ENCODE results near the gene SAMMSON. TPM values are rescaled to one million over a fixed set of nuclear protein-coding genes. Genes with fewer than 3 reads are reported as not detected.

Gene SAMMSON
- total RNA-seq, 5 donors from 2014 or later (not counting 1 experiment from before 2014, with no cell fraction given), result not detected

- no peak overlapping the region for H3K27ac Mint-ChIP-seq
Observed at GRCh38 chr3:70108546-70108945, 109.0 kb downstream of the SAMMSON start.

GRCh38 chr3:70110066-70110465 is 110.5 kb downstream of the SAMMSON start:
- ChIA-PET POLR2A (no interaction called here), CTCF (no interaction called here)
- H3K4me3 ChIP-seq (ENCODE audit: control insufficient read depth in 1 of 2, extremely low read depth in 1 of 2, low read length in 1 of 2), result no peak overlapping the region
- Mint-ChIP-seq H3K4me3 (no peak overlapping the region), H3K9me3 (no peaks in the 10 kb centered on the region), H3K36me3 (no peaks in the 10 kb centered on the region), H3K27ac (no peak overlapping the region), H3K27me3 (peaks cover 0 to 35% of the 10 kb centered on the region in 2 donors), H3K4me1 (no peaks in the 10 kb centered on the region)
- no peak for ATAC-seq (replicated peaks in 1 of 4)
- no peaks in the 10 kb centered on the region for H3K27me3 ChIP-seq (replicated peaks in 1 of 2; ENCODE audit: control insufficient read depth in 2 of 2, extremely low read depth in 1 of 2, insufficient read depth in 2 of 2, low read length in 1 of 2)
- DNase-seq, result no peak
- no CpG with 5 or more reads among the region's 2 CpGs for WGBS (ENCODE audit: insufficient coverage)
- H3K4me1 ChIP-seq (ENCODE audit: control insufficient read depth in 1 of 2, extremely low read depth in 1 of 2, insufficient read depth in 2 of 2, low read length in 2 of 2), result no peaks in the 10 kb centered on the region
- no peaks in the 10 kb centered on the region for H3K9me3 ChIP-seq
- no peaks in the 10 kb centered on the region for H3K36me3 ChIP-seq (ENCODE audit: control insufficient read depth in 2 of 2, extremely low read depth in 1 of 2, insufficient read depth in 1 of 2, low read length in 1 of 2)
- H3K27ac ChIP-seq (ENCODE audit: low read length), result no peak overlapping the region

More at GRCh38 chr3:70108546-70108945, 109.0 kb downstream of the SAMMSON start:
- Mint-ChIP-seq H3K4me1 (no peaks in the 10 kb centered on the region), H3K4me3 (no peak overlapping the region), H3K27me3 (peaks cover 0 to 25% of the 10 kb centered on the region in 2 donors), H3K9me3 (no peaks in the 10 kb centered on the region), H3K36me3 (no peaks in the 10 kb centered on the region)
- ATAC-seq (replicated peaks in 1 of 4), result no peak
- CTCF ChIA-PET, result no interaction called here
- Histone ChIP-seq H3K36me3 (ENCODE audit: control insufficient read depth in 2 of 2, extremely low read depth in 1 of 2, insufficient read depth in 1 of 2, low read length in 1 of 2) (no peaks in the 10 kb centered on the region), H3K4me3 (ENCODE audit: control insufficient read depth in 1 of 2, extremely low read depth in 1 of 2, low read length in 1 of 2) (no peak overlapping the region), H3K9me3 (no peaks in the 10 kb centered on the region), H3K27me3 (replicated peaks in 1 of 2; ENCODE audit: control insufficient read depth in 2 of 2, extremely low read depth in 1 of 2, insufficient read depth in 2 of 2, low read length in 1 of 2) (no peaks in the 10 kb centered on the region), H3K27ac (ENCODE audit: low read length) (no peak overlapping the region), H3K4me1 (ENCODE audit: control insufficient read depth in 1 of 2, extremely low read depth in 1 of 2, insufficient read depth in 2 of 2, low read length in 2 of 2) (no peaks in the 10 kb centered on the region)
- POLR2A ChIA-PET, result no interaction called here
- 94% methylated on average over 3 of the region's 3 CpGs for WGBS (ENCODE audit: insufficient coverage)
- no peak for DNase-seq

GRCh38 chr3:70111411-70111810 is 111.9 kb downstream of the SAMMSON start:
- Mint-ChIP-seq H3K4me1 (no peaks in the 10 kb centered on the region), H3K9me3 (no peaks in the 10 kb centered on the region), H3K36me3 (no peaks in the 10 kb centered on the region), H3K27me3 (peaks cover 3 to 39% of the 10 kb centered on the region in 2 donors), H3K27ac (no peak overlapping the region), H3K4me3 (no peak overlapping the region)
- H3K36me3 ChIP-seq (ENCODE audit: control insufficient read depth in 2 of 2, extremely low read depth in 1 of 2, insufficient read depth in 1 of 2, low read length in 1 of 2), result no peaks in the 10 kb centered on the region
- H3K27ac ChIP-seq (ENCODE audit: low read length), result no peak overlapping the region
- no peak overlapping the region for H3K4me3 ChIP-seq (ENCODE audit: control insufficient read depth in 1 of 2, extremely low read depth in 1 of 2, low read length in 1 of 2)
- DNase-seq, result no peak
- CTCF ChIA-PET, result no interaction called here
- WGBS (ENCODE audit: insufficient coverage), result 63% methylated on average over 1 of the region's 1 CpG
- no peaks in the 10 kb centered on the region for H3K27me3 ChIP-seq (replicated peaks in 1 of 2; ENCODE audit: control insufficient read depth in 2 of 2, extremely low read depth in 1 of 2, insufficient read depth in 2 of 2, low read length in 1 of 2)
- ATAC-seq (replicated peaks in 1 of 4), result no peak
- H3K9me3 ChIP-seq, result peaks cover 2% of the 10 kb centered on the region
- POLR2A ChIA-PET, result no interaction called here
- H3K4me1 ChIP-seq (ENCODE audit: control insufficient read depth in 1 of 2, extremely low read depth in 1 of 2, insufficient read depth in 2 of 2, low read length in 2 of 2), result no peaks in the 10 kb centered on the region

GRCh38 chr3:70112751-70113150 is 113.2 kb downstream of the SAMMSON start:
- Mint-ChIP-seq H3K27me3 (peaks cover 3 to 35% of the 10 kb centered on the region in 2 donors), H3K27ac (no peak overlapping the region), H3K4me1 (no peaks in the 10 kb centered on the region), H3K9me3 (no peaks in the 10 kb centered on the region), H3K4me3 (no peak overlapping the region), H3K36me3 (no peaks in the 10 kb centered on the region)
- no CpG with 5 or more reads among the region's 3 CpGs for WGBS (ENCODE audit: insufficient coverage)
- no peaks in the 10 kb centered on the region for H3K36me3 ChIP-seq (ENCODE audit: control insufficient read depth in 2 of 2, extremely low read depth in 1 of 2, insufficient read depth in 1 of 2, low read length in 1 of 2)
- no peaks in the 10 kb centered on the region for H3K27me3 ChIP-seq (replicated peaks in 1 of 2; ENCODE audit: control insufficient read depth in 2 of 2, extremely low read depth in 1 of 2, insufficient read depth in 2 of 2, low read length in 1 of 2)
- ATAC-seq (replicated peaks in 1 of 4) (no peak), DNase-seq (no peak)
- H3K4me1 ChIP-seq (ENCODE audit: control insufficient read depth in 1 of 2, extremely low read depth in 1 of 2, insufficient read depth in 2 of 2, low read length in 2 of 2), result no peaks in the 10 kb centered on the region
- POLR2A ChIA-PET, result no interaction called here
- H3K27ac ChIP-seq (ENCODE audit: low read length), result no peak overlapping the region
- H3K4me3 ChIP-seq (ENCODE audit: control insufficient read depth in 1 of 2, extremely low read depth in 1 of 2, low read length in 1 of 2), result no peak overlapping the region
- CTCF ChIA-PET, result no interaction called here
- peaks cover 2% of the 10 kb centered on the region for H3K9me3 ChIP-seq

- H3K9me3 ChIP-seq, result peaks cover 2% of the 10 kb centered on the region
- H3K27me3 Mint-ChIP-seq, result peaks cover 3 to 29% of the 10 kb centered on the region in 2 donors
- H3K36me3 ChIP-seq (ENCODE audit: control insufficient read depth in 2 of 2, extremely low read depth in 1 of 2, insufficient read depth in 1 of 2, low read length in 1 of 2), result no peaks in the 10 kb centered on the region
- ChIA-PET POLR2A (no interaction called here), CTCF (no interaction called here)
- H3K4me1 ChIP-seq (ENCODE audit: control insufficient read depth in 1 of 2, extremely low read depth in 1 of 2, insufficient read depth in 2 of 2, low read length in 2 of 2), result no peaks in the 10 kb centered on the region
- no peak overlapping the region for H3K27ac Mint-ChIP-seq
- H3K9me3 Mint-ChIP-seq, result no peaks in the 10 kb centered on the region
- no peak overlapping the region for H3K27ac ChIP-seq (ENCODE audit: low read length)
- no CpG with 5 or more reads among the region's 1 CpG for WGBS (ENCODE audit: insufficient coverage)
- H3K4me3 Mint-ChIP-seq, result no peak overlapping the region
- H3K27me3 ChIP-seq (replicated peaks in 1 of 2; ENCODE audit: control insufficient read depth in 2 of 2, extremely low read depth in 1 of 2, insufficient read depth in 2 of 2, low read length in 1 of 2), result no peaks in the 10 kb centered on the region
- DNase-seq (no peak), ATAC-seq (replicated peaks in 1 of 4) (no peak)
- H3K4me3 ChIP-seq (ENCODE audit: control insufficient read depth in 1 of 2, extremely low read depth in 1 of 2, low read length in 1 of 2), result no peak overlapping the region
- no peaks in the 10 kb centered on the region for H3K4me1 Mint-ChIP-seq
- H3K36me3 Mint-ChIP-seq, result no peaks in the 10 kb centered on the region
Observed at GRCh38 chr3:70114431-70114830, 114.9 kb downstream of the SAMMSON start.

- Mint-ChIP-seq H3K4me3 (no peak overlapping the region), H3K36me3 (no peaks in the 10 kb centered on the region), H3K27ac (no peak overlapping the region), H3K9me3 (no peaks in the 10 kb centered on the region), H3K4me1 (peaks cover 0 to 3% (median 0%) of the 10 kb centered on the region in 3 donors), H3K27me3 (peaks cover 8 to 11% of the 10 kb centered on the region in 2 donors)
- Histone ChIP-seq H3K27me3 (replicated peaks in 1 of 2; ENCODE audit: control insufficient read depth in 2 of 2, extremely low read depth in 1 of 2, insufficient read depth in 2 of 2, low read length in 1 of 2) (peaks cover 0 to 6% of the 10 kb centered on the region in 2 experiments), H3K9me3 (peaks cover 2% of the 10 kb centered on the region), H3K4me3 (ENCODE audit: control insufficient read depth in 1 of 2, extremely low read depth in 1 of 2, low read length in 1 of 2) (no peak overlapping the region), H3K36me3 (ENCODE audit: control insufficient read depth in 2 of 2, extremely low read depth in 1 of 2, insufficient read depth in 1 of 2, low read length in 1 of 2) (no peaks in the 10 kb centered on the region), H3K27ac (ENCODE audit: low read length) (no peak overlapping the region), H3K4me1 (ENCODE audit: control insufficient read depth in 1 of 2, extremely low read depth in 1 of 2, insufficient read depth in 2 of 2, low read length in 2 of 2) (no peaks in the 10 kb centered on the region)
- DNase-seq, result no peak
- no CpG with 5 or more reads among the region's 2 CpGs for WGBS (ENCODE audit: insufficient coverage)
- ChIA-PET POLR2A (no interaction called here), CTCF (no interaction called here)
- ATAC-seq (replicated peaks in 1 of 4), result no peak
Observed at GRCh38 chr3:70119879-70120278, 120.3 kb downstream of the SAMMSON start.
